ENCODE data around the gene CABP2.
"Not testable (repeated sequence)": the region's sequence is repeated elsewhere in the genome, so short reads cannot be mapped to it uniquely, and the experiment has no call there.

Gene CABP2

GRCh38 chr11:67490727-67491065 is 32.5 kb downstream of the CABP2 start:
- no peaks in the 10 kb centered on the region for H3K27me3 ChIP-seq (replicated peaks; ENCODE audit: control insufficient read depth, insufficient read depth, low read length, poor library complexity, severe bottlenecking)
- H3K36me3 ChIP-seq (ENCODE audit: control insufficient read depth, insufficient read depth, low read length): peaks cover 82% of the 10 kb centered on the region
- H3K4me3 ChIP-seq (ENCODE audit: insufficient read depth, low read depth, low read length, poor library complexity, severe bottlenecking): no peak overlapping the region
- no peaks in the 10 kb centered on the region for H3K9me3 ChIP-seq (ENCODE audit: control insufficient read depth, low read length)
- H3K4me1 ChIP-seq (ENCODE audit: control insufficient read depth, insufficient read depth, low read length, poor library complexity, severe bottlenecking): peaks cover 21% of the 10 kb centered on the region
- H3K27ac ChIP-seq (ENCODE audit: insufficient read depth, low read length, poor library complexity, severe bottlenecking): peak overlapping the region; percentile 11
- DNase-seq: no peak

- Histone ChIP-seq H3K4me3 (ENCODE audit: insufficient read depth, low read depth, low read length, poor library complexity, severe bottlenecking) (no peak overlapping the region), H3K36me3 (ENCODE audit: control insufficient read depth, insufficient read depth, low read length) (peaks cover 77% of the 10 kb centered on the region), H3K4me1 (ENCODE audit: control insufficient read depth, insufficient read depth, low read length, poor library complexity, severe bottlenecking) (peaks cover 24% of the 10 kb centered on the region), H3K27me3 (replicated peaks; ENCODE audit: control insufficient read depth, insufficient read depth, low read length, poor library complexity, severe bottlenecking) (no peaks in the 10 kb centered on the region), H3K27ac (ENCODE audit: insufficient read depth, low read length, poor library complexity, severe bottlenecking) (peak overlapping the region; percentile 11), H3K9me3 (ENCODE audit: control insufficient read depth, low read length) (no peaks in the 10 kb centered on the region)
- DNase-seq: no peak
Measured at GRCh38 chr11:67489885-67490726, 33.1 kb downstream of the CABP2 start.

- Histone ChIP-seq H3K36me3 (ENCODE audit: control insufficient read depth, insufficient read depth, low read length) (peaks cover 71% of the 10 kb centered on the region), H3K4me1 (ENCODE audit: control insufficient read depth, insufficient read depth, low read length, poor library complexity, severe bottlenecking) (peaks cover 32% of the 10 kb centered on the region), H3K4me3 (ENCODE audit: insufficient read depth, low read depth, low read length, poor library complexity, severe bottlenecking) (no peak overlapping the region), H3K27me3 (replicated peaks; ENCODE audit: control insufficient read depth, insufficient read depth, low read length, poor library complexity, severe bottlenecking) (no peaks in the 10 kb centered on the region), H3K27ac (ENCODE audit: insufficient read depth, low read length, poor library complexity, severe bottlenecking) (no peak overlapping the region), H3K9me3 (ENCODE audit: control insufficient read depth, low read length) (no peaks in the 10 kb centered on the region)
- DNase-seq: no peak
Measured at GRCh38 chr11:67489203-67489884, 33.9 kb downstream of the CABP2 start.

GRCh38 chr11:67486481-67487195 is 36.6 kb downstream of the CABP2 start:
- peaks cover 44% of the 10 kb centered on the region for H3K36me3 ChIP-seq (ENCODE audit: control insufficient read depth, insufficient read depth, low read length)
- peaks cover 50% of the 10 kb centered on the region for H3K4me1 ChIP-seq (ENCODE audit: control insufficient read depth, insufficient read depth, low read length, poor library complexity, severe bottlenecking)
- DNase-seq: no peak
- H3K9me3 ChIP-seq (ENCODE audit: control insufficient read depth, low read length): no peaks in the 10 kb centered on the region
- H3K27ac ChIP-seq (ENCODE audit: insufficient read depth, low read length, poor library complexity, severe bottlenecking): peak overlapping the region; percentile 86
- H3K27me3 ChIP-seq (replicated peaks; ENCODE audit: control insufficient read depth, insufficient read depth, low read length, poor library complexity, severe bottlenecking): no peaks in the 10 kb centered on the region
- H3K4me3 ChIP-seq (ENCODE audit: insufficient read depth, low read depth, low read length, poor library complexity, severe bottlenecking): peak overlapping the region; percentile 18

GRCh38 chr11:67485873-67486361 is 37.3 kb downstream of the CABP2 start:
- H3K27me3 ChIP-seq (replicated peaks; ENCODE audit: control insufficient read depth, insufficient read depth, low read length, poor library complexity, severe bottlenecking); H3K9me3 ChIP-seq (ENCODE audit: control insufficient read depth, low read length): not testable (repeated sequence)
- DNase-seq: peak in 1 of 3 donors; percentile 43
- Histone ChIP-seq H3K27ac (ENCODE audit: insufficient read depth, low read length, poor library complexity, severe bottlenecking) (peak overlapping the region; percentile 86), H3K4me1 (ENCODE audit: control insufficient read depth, insufficient read depth, low read length, poor library complexity, severe bottlenecking) (peaks cover 50% of the 10 kb centered on the region), H3K36me3 (ENCODE audit: control insufficient read depth, insufficient read depth, low read length) (peaks cover 37% of the 10 kb centered on the region), H3K4me3 (ENCODE audit: insufficient read depth, low read depth, low read length, poor library complexity, severe bottlenecking) (peak overlapping the region; percentile 18)

GRCh38 chr11:67484847-67485311 is 38.4 kb downstream of the CABP2 start:
- peaks cover 50% of the 10 kb centered on the region for H3K4me1 ChIP-seq (ENCODE audit: control insufficient read depth, insufficient read depth, low read length, poor library complexity, severe bottlenecking)
- peak in 2 of 3 donors; percentile 54 to 55 for DNase-seq
- no peaks in the 10 kb centered on the region for H3K27me3 ChIP-seq (replicated peaks; ENCODE audit: control insufficient read depth, insufficient read depth, low read length, poor library complexity, severe bottlenecking)
- H3K4me3 ChIP-seq (ENCODE audit: insufficient read depth, low read depth, low read length, poor library complexity, severe bottlenecking): peak overlapping the region; percentile 34
- peak overlapping the region; percentile 86 for H3K27ac ChIP-seq (ENCODE audit: insufficient read depth, low read length, poor library complexity, severe bottlenecking)
- H3K9me3 ChIP-seq (ENCODE audit: control insufficient read depth, low read length): no peaks in the 10 kb centered on the region
- H3K36me3 ChIP-seq (ENCODE audit: control insufficient read depth, insufficient read depth, low read length): peaks cover 27% of the 10 kb centered on the region

- H3K4me3 ChIP-seq (ENCODE audit: insufficient read depth, low read depth, low read length, poor library complexity, severe bottlenecking): peak overlapping the region; percentile 58
Measured at GRCh38 chr11:67483831-67484665, 39.2 kb downstream of the CABP2 start.

GRCh38 chr11:67482827-67483798 is 40.1 kb downstream of the CABP2 start, which contains the start of gene AIP:
Gene AIP (plus strand): TSS chr11:67483026. CDS start chr11:67483159, 133 bp downstream.
- Histone ChIP-seq H3K9me3 (ENCODE audit: control insufficient read depth, low read length) (no peaks in the 10 kb centered on the region), H3K27ac (ENCODE audit: insufficient read depth, low read length, poor library complexity, severe bottlenecking) (peak within 1 kb of the TSS; percentile 86), H3K36me3 (ENCODE audit: control insufficient read depth, insufficient read depth, low read length) (peaks cover 12% of the 10 kb centered on the region), H3K4me3 (ENCODE audit: insufficient read depth, low read depth, low read length, poor library complexity, severe bottlenecking) (peak within 1 kb of the TSS; percentile 58), H3K4me1 (ENCODE audit: control insufficient read depth, insufficient read depth, low read length, poor library complexity, severe bottlenecking) (peaks cover 50% of the 10 kb centered on the region), H3K27me3 (replicated peaks; ENCODE audit: control insufficient read depth, insufficient read depth, low read length, poor library complexity, severe bottlenecking) (no peaks in the 10 kb centered on the region)
- DNase-seq: peak; percentile 88 to 96 (median 95)

More at GRCh38 chr11:67483831-67484665, 39.2 kb downstream of the CABP2 start:
- Histone ChIP-seq H3K36me3 (ENCODE audit: control insufficient read depth, insufficient read depth, low read length) (peaks cover 18% of the 10 kb centered on the region), H3K4me1 (ENCODE audit: control insufficient read depth, insufficient read depth, low read length, poor library complexity, severe bottlenecking) (peaks cover 50% of the 10 kb centered on the region), H3K27ac (ENCODE audit: insufficient read depth, low read length, poor library complexity, severe bottlenecking) (peak overlapping the region; percentile 86), H3K27me3 (replicated peaks; ENCODE audit: control insufficient read depth, insufficient read depth, low read length, poor library complexity, severe bottlenecking) (no peaks in the 10 kb centered on the region), H3K9me3 (ENCODE audit: control insufficient read depth, low read length) (no peaks in the 10 kb centered on the region)
- DNase-seq: peak in 1 of 3 donors; percentile 26
